Measurements from ENCODE around the gene KIF5C.

The KIF5C gene

DNA sequence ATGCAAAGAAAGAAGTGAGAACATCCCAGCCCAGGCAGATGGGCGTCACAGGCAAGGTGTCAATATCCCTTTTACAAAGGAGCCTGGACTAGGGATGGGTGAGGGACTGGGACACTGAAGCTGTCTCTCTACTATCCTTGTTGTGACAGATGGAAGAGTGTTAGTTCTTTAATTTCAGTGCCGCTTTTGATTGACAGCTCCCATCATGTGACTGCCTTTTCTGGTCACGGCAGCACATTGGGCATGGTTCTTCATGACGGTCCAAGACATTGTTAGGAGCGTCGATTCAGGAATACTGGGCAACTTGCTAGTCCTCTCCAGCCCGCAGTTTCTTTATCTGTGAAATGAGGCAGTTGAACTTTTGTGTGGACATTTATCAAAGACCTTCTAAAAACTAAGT lies 42.4 kb upstream of the KIF5C start:
- Histone ChIP-seq H3K4me3 (ENCODE audit: low read depth, low read length, poor library complexity, severe bottlenecking) (no peak overlapping the region), H3F3A (ENCODE audit: insufficient read depth, low read length) (no peaks in the 10 kb centered on the region), H3K79me2 (ENCODE audit: insufficient read depth, low read length) (no peaks in the 10 kb centered on the region), H3K9me2 (ENCODE audit: low read depth, low read length) (no peaks in the 10 kb centered on the region), H4K20me1 (ENCODE audit: insufficient read depth, low read length) (no peaks in the 10 kb centered on the region), H2AFZ (ENCODE audit: low read length) (no peak overlapping the region), H3K36me3 (ENCODE audit: insufficient read depth, low read length) (no peaks in the 10 kb centered on the region), H3K9me3 (ENCODE audit: low read length) (no peaks in the 10 kb centered on the region), H3K27me3 (ENCODE audit: insufficient read depth, low read length) (no peaks in the 10 kb centered on the region), H3K27ac (ENCODE audit: low read depth, low read length, poor library complexity, severe bottlenecking) (no peak overlapping the region), H3K9ac (ENCODE audit: low read length) (no peak overlapping the region), H3K4me2 (ENCODE audit: low read length) (no peak overlapping the region), H3K4me1 (ENCODE audit: insufficient read depth, low read length, severe bottlenecking) (no peaks in the 10 kb centered on the region)
- TF ChIP-seq, protein P1, sequence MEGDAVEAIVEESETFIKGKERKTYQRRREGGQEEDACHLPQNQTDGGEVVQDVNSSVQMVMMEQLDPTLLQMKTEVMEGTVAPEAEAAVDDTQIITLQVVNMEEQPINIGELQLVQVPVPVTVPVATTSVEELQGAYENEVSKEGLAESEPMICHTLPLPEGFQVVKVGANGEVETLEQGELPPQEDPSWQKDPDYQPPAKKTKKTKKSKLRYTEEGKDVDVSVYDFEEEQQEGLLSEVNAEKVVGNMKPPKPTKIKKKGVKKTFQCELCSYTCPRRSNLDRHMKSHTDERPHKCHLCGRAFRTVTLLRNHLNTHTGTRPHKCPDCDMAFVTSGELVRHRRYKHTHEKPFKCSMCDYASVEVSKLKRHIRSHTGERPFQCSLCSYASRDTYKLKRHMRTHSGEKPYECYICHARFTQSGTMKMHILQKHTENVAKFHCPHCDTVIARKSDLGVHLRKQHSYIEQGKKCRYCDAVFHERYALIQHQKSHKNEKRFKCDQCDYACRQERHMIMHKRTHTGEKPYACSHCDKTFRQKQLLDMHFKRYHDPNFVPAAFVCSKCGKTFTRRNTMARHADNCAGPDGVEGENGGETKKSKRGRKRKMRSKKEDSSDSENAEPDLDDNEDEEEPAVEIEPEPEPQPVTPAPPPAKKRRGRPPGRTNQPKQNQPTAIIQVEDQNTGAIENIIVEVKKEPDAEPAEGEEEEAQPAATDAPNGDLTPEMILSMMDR (IDR thresholded peaks at IDR 0.05; ENCODE audit: low read length) = no peak

DNA sequence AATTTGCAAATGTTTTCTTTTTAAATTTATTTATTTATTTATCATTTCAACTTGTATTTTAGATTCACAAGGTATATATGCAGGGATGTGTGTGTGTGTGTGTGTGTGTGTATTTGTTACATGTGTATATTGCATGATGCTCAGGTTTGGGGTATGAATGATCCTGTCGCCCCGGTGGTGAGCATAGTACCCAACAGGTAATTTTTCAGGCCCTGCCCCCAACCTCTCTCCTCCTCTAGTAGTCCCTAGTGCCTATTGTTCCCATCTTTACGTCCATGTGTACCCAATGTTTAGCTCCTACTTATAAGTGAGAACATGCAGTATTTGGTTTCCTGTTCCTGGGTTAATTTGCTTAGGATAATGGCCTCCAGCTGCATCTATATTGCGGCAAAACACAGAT lies 33.0 kb upstream of the KIF5C start:
- Histone ChIP-seq H4K20me1 (ENCODE audit: insufficient read depth, low read length) (no peaks in the 10 kb centered on the region), H2AFZ (ENCODE audit: low read length) (no peak overlapping the region), H3K36me3 (ENCODE audit: insufficient read depth, low read length) (no peaks in the 10 kb centered on the region), H3K9ac (ENCODE audit: low read length) (no peak overlapping the region), H3K27me3 (ENCODE audit: insufficient read depth, low read length) (no peaks in the 10 kb centered on the region), H3K4me3 (ENCODE audit: low read depth, low read length, poor library complexity, severe bottlenecking) (no peak overlapping the region), H3K9me3 (ENCODE audit: low read length) (no peaks in the 10 kb centered on the region), H3K79me2 (ENCODE audit: insufficient read depth, low read length) (no peaks in the 10 kb centered on the region), H3K27ac (ENCODE audit: low read depth, low read length, poor library complexity, severe bottlenecking) (no peak overlapping the region), H3K4me2 (ENCODE audit: low read length) (no peak overlapping the region), H3F3A (ENCODE audit: insufficient read depth, low read length) (no peaks in the 10 kb centered on the region), H3K9me2 (ENCODE audit: low read depth, low read length) (no peaks in the 10 kb centered on the region), H3K4me1 (ENCODE audit: insufficient read depth, low read length, severe bottlenecking) (no peaks in the 10 kb centered on the region)
- TF ChIP-seq EZH2 (IDR thresholded peaks at IDR 0.05; ENCODE audit: borderline replicate concordance, low read length) = no peak
- TF ChIP-seq, protein P1 (IDR thresholded peaks at IDR 0.05; ENCODE audit: low read length) = no peak

DNA sequence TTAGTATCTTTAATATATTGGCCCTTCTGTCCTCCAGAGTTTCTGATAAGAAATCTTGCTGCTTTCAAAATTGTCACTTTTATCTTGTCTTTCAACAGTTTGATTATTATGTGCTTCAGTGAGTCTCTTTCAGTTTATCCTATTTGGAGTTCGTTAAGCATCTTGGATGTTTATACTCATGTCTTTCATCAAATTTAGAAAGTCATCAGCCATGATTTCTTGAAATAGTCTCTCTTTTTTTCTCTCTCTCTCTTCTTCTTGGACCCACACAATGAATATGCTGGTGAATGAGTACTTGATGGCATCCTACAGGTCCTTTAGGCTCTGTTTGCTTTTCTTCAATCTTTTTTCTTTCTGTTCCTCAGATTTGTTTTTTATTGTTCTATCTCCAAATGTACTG lies 26.9 kb upstream of the KIF5C start:
- no peak overlapping the region for H3K4me2 ChIP-seq (ENCODE audit: low read length)
- no peak overlapping the region for H2AFZ ChIP-seq (ENCODE audit: low read length)
- H3K4me1 ChIP-seq (ENCODE audit: insufficient read depth, low read length, severe bottlenecking) = no peaks in the 10 kb centered on the region
- H3K9me3 ChIP-seq (ENCODE audit: low read length) = peaks cover 3% of the 10 kb centered on the region; the same call in 1 of the 2 replicates
- H3K27me3 ChIP-seq (ENCODE audit: insufficient read depth, low read length) = no peaks in the 10 kb centered on the region
- no peaks in the 10 kb centered on the region for H4K20me1 ChIP-seq (ENCODE audit: insufficient read depth, low read length)
- H3K4me3 ChIP-seq (ENCODE audit: low read depth, low read length, poor library complexity, severe bottlenecking) = no peak overlapping the region
- no peaks in the 10 kb centered on the region for H3K79me2 ChIP-seq (ENCODE audit: insufficient read depth, low read length)
- H3K9ac ChIP-seq (ENCODE audit: low read length) = no peak overlapping the region
- H3K9me2 ChIP-seq (ENCODE audit: low read depth, low read length) = no peaks in the 10 kb centered on the region
- no peak overlapping the region for H3K27ac ChIP-seq (ENCODE audit: low read depth, low read length, poor library complexity, severe bottlenecking)
- no peaks in the 10 kb centered on the region for H3F3A ChIP-seq (ENCODE audit: insufficient read depth, low read length)
- no peaks in the 10 kb centered on the region; the same call in 1 of the 2 replicates for H3K36me3 ChIP-seq (ENCODE audit: insufficient read depth, low read length)
- TF ChIP-seq EZH2 (IDR thresholded peaks at IDR 0.05; ENCODE audit: borderline replicate concordance, low read length) = no peak
- TF ChIP-seq, protein P1 (IDR thresholded peaks at IDR 0.05; ENCODE audit: low read length) = no peak

Measured in OCI-LY1 (cell line).